ENCODE data around the gene SSBP4. TPM values are rescaled to one million over a fixed set of nuclear protein-coding genes. Genes with fewer than 3 reads are reported as not detected.

Gene SSBP4
- total and polyA plus RNA-seq, 2 of the 4 experiments (the other 2 are of a cell fraction) = 14.9 to 39.7 TPM

- DNase-seq = no peak
- no peaks in the 10 kb centered on the region for H4K20me1 ChIP-seq (ENCODE audit: insufficient read depth, low read length)
- peaks cover 6% of the 10 kb centered on the region; the same call in 1 of the 2 replicates for H3K9me1 ChIP-seq (ENCODE audit: insufficient read depth, low read length)
- dilution Hi-C loops (cut with HindIII; ENCODE audit: low sequenced_read_pairs, unreplicated experiment) (no loop called here), in situ Hi-C loops (cut with MboI; ENCODE audit: low sequenced_read_pairs) (no loop called here), intact Hi-C loops (cut with micrococcal nuclease) (no loop called here)
- no peaks in the 10 kb centered on the region for H3K27me3 ChIP-seq (ENCODE audit: control insufficient read depth, insufficient read depth, low read length)
- H3K18ac ChIP-seq (ENCODE audit: low read depth, low read length) = no peak overlapping the region
- H4K8ac ChIP-seq (ENCODE audit: low read depth in 2 of 2, low read length in 2 of 2) = no peak overlapping the region
- no peak overlapping the region for H3K4me2 ChIP-seq (ENCODE audit: low read depth, low read length)
- ChIA-PET POLR2A (ENCODE audit: unreplicated experiment) (no interaction called here), CTCF (no interaction called here)
- WGBS, 2 experiments (ENCODE audit: extremely low coverage in 2 of 2, insufficient read length in 1 of 2) = 59% methylated on average over 26 of the region's 37 CpGs; no CpG with 5 or more reads in 1 of the 2 experiments
- H3K9me3 ChIP-seq (ENCODE audit: control insufficient read depth, insufficient read depth, low read length) = no peaks in the 10 kb centered on the region
- no peak overlapping the region for H3K9ac ChIP-seq (ENCODE audit: low read depth, low read length)
- no peak overlapping the region for H3K27ac ChIP-seq (ENCODE audit: insufficient read depth, low read length)
- H2BK15ac ChIP-seq (ENCODE audit: low read depth, low read length) = no peak overlapping the region
- 0 out of 2 replicates have a peak overlapping the region, but pooled peaks have one; percentile 20 for H3K4ac ChIP-seq (ENCODE audit: low read depth, low read length)
- H2BK5ac ChIP-seq (ENCODE audit: low read depth, low read length, poor library complexity, severe bottlenecking) = no peak overlapping the region
- no peak overlapping the region for H2BK120ac ChIP-seq (ENCODE audit: low read depth, low read length)
- no peaks in the 10 kb centered on the region for H3K36me3 ChIP-seq (ENCODE audit: control insufficient read depth, insufficient read depth, low read length)
- H2AFZ ChIP-seq (replicated peaks; ENCODE audit: low read length, poor library complexity) = no peak overlapping the region
- H2AK5ac ChIP-seq (ENCODE audit: low read depth, low read length) = peak overlapping the region; percentile 43; the same call in 1 of the 2 replicates
- TF ChIP-seq SMC3 (IDR thresholded peaks at IDR 0.05; ENCODE audit: low read depth, low read length) (no peak), ELK1 (IDR thresholded peaks at IDR 0.05; ENCODE audit: borderline replicate concordance, low read depth, low read length) (no peak), MXI1 (IDR thresholded peaks at IDR 0.05; ENCODE audit: borderline replicate concordance, low read depth, low read length) (no peak), NFE2L2 (IDR thresholded peaks at IDR 0.05; ENCODE audit: low read depth, low read length) (no peak), CTCF (conservative IDR thresholded peaks at IDR 0.05; ENCODE audit: low read depth, low read length) (no peak), POLR2A (IDR thresholded peaks at IDR 0.05; ENCODE audit: low read depth, low read length) (no peak), FOS (IDR thresholded peaks at IDR 0.05; ENCODE audit: low read depth, low read length) (no peak), RAD21 (IDR thresholded peaks at IDR 0.05; ENCODE audit: low read length) (no peak), CHD1 (IDR thresholded peaks at IDR 0.05; ENCODE audit: low read depth, low read length) (no peak), RFX5 (IDR thresholded peaks at IDR 0.05; ENCODE audit: low read depth, low read length) (no peak)
- no peak overlapping the region for H3K23ac ChIP-seq (ENCODE audit: low read depth, low read length)
- H4K5ac ChIP-seq (ENCODE audit: low read depth, low read length) = no peak overlapping the region
- H4K91ac ChIP-seq (ENCODE audit: insufficient read depth, low read depth, low read length) = 0 out of 2 replicates have a peak overlapping the region, but pooled peaks have one; percentile 1
- no peak for ATAC-seq (ENCODE audit: low read depth)
- no TSS peak for BruUV-seq (replicated peaks)
- peaks cover 22% of the 10 kb centered on the region for H3K4me1 ChIP-seq (ENCODE audit: control insufficient read depth, insufficient read depth, low read length)
- peak overlapping the region; percentile 59; the same call in 1 of the 2 replicates for H2BK20ac ChIP-seq (ENCODE audit: low read depth, low read length)
- no peak overlapping the region for H3K14ac ChIP-seq (replicated peaks; ENCODE audit: low read depth, low read length)
- peak overlapping the region; percentile 52 for H2AK9ac ChIP-seq (replicated peaks; ENCODE audit: low read depth, low read length, poor library complexity)
- no peaks in the 10 kb centered on the region for H3K79me1 ChIP-seq (ENCODE audit: low read depth in 1 of 2, low read length in 2 of 2)
- H3K56ac ChIP-seq (ENCODE audit: extremely low read depth, insufficient read depth, low read length) = no peak overlapping the region
- H3K4me3 ChIP-seq (ENCODE audit: insufficient read depth, low read depth, low read length) = no peak overlapping the region
Observed at GRCh38 chr19:18396471-18397241, 22.5 kb upstream of the SSBP4 start.
